ENCODE results near the gene LPAR1. TPM values are rescaled to one million over a fixed set of nuclear protein-coding genes. Genes with fewer than 3 reads are reported as not detected.

Gene LPAR1
- total and polyA plus RNA-seq, 10 of the 15 experiments (the other 5 are each of a cell fraction or from before 2014, with no cell fraction given) = 3.3 to 12.9 (median 8.4) TPM

DNA sequence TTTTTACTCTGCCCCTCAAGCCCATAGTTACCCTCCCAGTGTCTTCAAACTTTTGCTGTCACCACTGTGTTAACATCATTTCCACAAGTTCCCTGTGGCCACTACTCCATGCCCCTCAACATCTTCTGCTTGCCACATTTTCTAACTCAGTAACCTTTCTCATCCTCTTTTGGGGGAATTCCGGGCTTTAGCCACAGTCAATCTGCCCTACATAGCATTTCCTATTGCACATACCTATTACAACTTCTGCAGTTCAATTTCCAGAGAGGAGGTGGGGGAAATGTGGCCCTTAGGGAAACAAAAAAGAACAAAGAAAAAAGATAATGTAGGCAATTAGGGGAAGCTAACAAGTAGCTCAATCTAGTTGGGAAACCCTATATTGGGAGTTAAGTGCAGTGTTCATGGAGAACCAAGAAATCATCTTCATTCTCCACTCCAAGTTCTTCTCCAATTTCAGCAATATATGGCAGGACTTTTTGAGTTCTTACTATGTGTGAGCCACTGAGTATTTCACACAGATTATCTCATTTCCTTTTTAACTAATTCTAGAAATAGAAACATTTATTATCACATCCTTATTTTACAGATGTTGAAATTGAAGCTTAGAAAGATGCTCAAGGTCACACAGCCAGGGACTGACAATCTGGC is 40.2 kb upstream of the LPAR1 start (continued):
- TF ChIP-seq ZNF592 (IDR thresholded peaks at IDR 0.05) = no peak
- TF ChIP-seq ZZZ3 (IDR thresholded peaks at IDR 0.05; ENCODE audit: control insufficient read depth, insufficient read length, low read depth) = no peak
- TF ChIP-seq CHD1 (IDR thresholded peaks at IDR 0.05; ENCODE audit: low read depth, low read length) = no peak
- no peak for TF ChIP-seq CBX5 (IDR thresholded peaks at IDR 0.05; ENCODE audit: low read depth)
- no peak for TF ChIP-seq EGR1 (IDR thresholded peaks at IDR 0.05; ENCODE audit: borderline replicate concordance in 1 of 2, low read depth in 2 of 2, low read length in 2 of 2)
- TF ChIP-seq IKZF2 (IDR thresholded peaks at IDR 0.05) = peak; percentile 82 to 85
- no peak for TF ChIP-seq LARP7 (IDR thresholded peaks at IDR 0.05)
- TF ChIP-seq NFIC (IDR thresholded peaks at IDR 0.05; ENCODE audit: low read depth, low read length) = peak; percentile 93
- TF ChIP-seq, protein P1, sequence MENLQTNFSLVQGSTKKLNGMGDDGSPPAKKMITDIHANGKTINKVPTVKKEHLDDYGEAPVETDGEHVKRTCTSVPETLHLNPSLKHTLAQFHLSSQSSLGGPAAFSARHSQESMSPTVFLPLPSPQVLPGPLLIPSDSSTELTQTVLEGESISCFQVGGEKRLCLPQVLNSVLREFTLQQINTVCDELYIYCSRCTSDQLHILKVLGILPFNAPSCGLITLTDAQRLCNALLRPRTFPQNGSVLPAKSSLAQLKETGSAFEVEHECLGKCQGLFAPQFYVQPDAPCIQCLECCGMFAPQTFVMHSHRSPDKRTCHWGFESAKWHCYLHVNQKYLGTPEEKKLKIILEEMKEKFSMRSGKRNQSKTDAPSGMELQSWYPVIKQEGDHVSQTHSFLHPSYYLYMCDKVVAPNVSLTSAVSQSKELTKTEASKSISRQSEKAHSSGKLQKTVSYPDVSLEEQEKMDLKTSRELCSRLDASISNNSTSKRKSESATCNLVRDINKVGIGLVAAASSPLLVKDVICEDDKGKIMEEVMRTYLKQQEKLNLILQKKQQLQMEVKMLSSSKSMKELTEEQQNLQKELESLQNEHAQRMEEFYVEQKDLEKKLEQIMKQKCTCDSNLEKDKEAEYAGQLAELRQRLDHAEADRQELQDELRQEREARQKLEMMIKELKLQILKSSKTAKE (IDR thresholded peaks at IDR 0.05; ENCODE audit: low read depth, poor library complexity, severe bottlenecking) = no peak
- TF ChIP-seq FOS (IDR thresholded peaks at IDR 0.05; ENCODE audit: borderline replicate concordance, extremely low read depth, insufficient read length) = no peak
- no peak for TF ChIP-seq MYC (IDR thresholded peaks at IDR 0.05; ENCODE audit: insufficient read depth, insufficient read length, insufficient replicate concordance, low read length, severe bottlenecking)
- TF ChIP-seq HSF1 (IDR thresholded peaks at IDR 0.05; ENCODE audit: low read depth, low read length) = no peak
- 0 out of 2 replicates have a peak, but pooled peaks have one; percentile 64 for TF ChIP-seq NBN (IDR thresholded peaks at IDR 0.05)
- TF ChIP-seq MAX (IDR thresholded peaks at IDR 0.05; ENCODE audit: low read depth, low read length) = no peak
- TF ChIP-seq ZNF207 (IDR thresholded peaks at IDR 0.05; ENCODE audit: borderline replicate concordance) = no peak
- TF ChIP-seq CREB1 (IDR thresholded peaks at IDR 0.05; ENCODE audit: low read depth) = peak; percentile 17; the same call in 1 of the 2 replicates
- peak; percentile 70 for TF ChIP-seq ZNF217 (IDR thresholded peaks at IDR 0.05)
- no peak for TF ChIP-seq WRNIP1 (IDR thresholded peaks at IDR 0.05; ENCODE audit: borderline replicate concordance, low read depth, low read length)
- no peak for TF ChIP-seq FOXK2 (IDR thresholded peaks at IDR 0.05)
- TF ChIP-seq HDGF (IDR thresholded peaks at IDR 0.05) = no peak
- no peak for TF ChIP-seq KLF5 (IDR thresholded peaks at IDR 0.05; ENCODE audit: partially characterized antibody)
- no peak for TF ChIP-seq NR2C1 (IDR thresholded peaks at IDR 0.05)
- TF ChIP-seq MTA3 (IDR thresholded peaks at IDR 0.05; ENCODE audit: borderline replicate concordance, low read length) = peak; percentile 68; the same call in 1 of the 2 replicates

All from GM12878 (cell line).